Stimulated activated CD4-positive, alpha-beta T cell treated with anti-CD3 and anti-CD28 coated beads, TNF-alpha, amount 100 ng/mL, for 4 hours (primary cell): Measurements from ENCODE around the gene SYNGAP1.
A peak's percentile ranks its signal among the peaks of the same experiment; 100 is the strongest.

Source experiments
- DNase-seq, 3 experiments: peaks; one replicate each; pipeline ENCODE4 v3.0.0-alpha.2; 2020; ENCODE audit warnings: low read depth in 3 of 3

SYNGAP1 gene

GRCh38 chr6:33421344-33421643, 1.4 kb downstream of the SYNGAP1 start:
- no peak for DNase-seq

GRCh38 chr6:33423777-33424176, 3.9 kb downstream of the SYNGAP1 start:
- no peak for DNase-seq

GRCh38 chr6:33424855-33425667, 5.2 kb downstream of the SYNGAP1 start:
- DNase-seq, result no peak

GRCh38 chr6:33425668-33426577, 6.1 kb downstream of the SYNGAP1 start:
- peak; percentile 65 to 73 (median 71) for DNase-seq

- no peak for DNase-seq
Measured at GRCh38 chr6:33426590-33427511, 7.0 kb downstream of the SYNGAP1 start.

- peak; percentile 49 to 58 (median 57) for DNase-seq
Measured at GRCh38 chr6:33427585-33428223, 7.8 kb downstream of the SYNGAP1 start.

- DNase-seq, result no peak
Measured at GRCh38 chr6:33428224-33428965, 8.5 kb downstream of the SYNGAP1 start.

- no peak for DNase-seq
Measured at GRCh38 chr6:33428966-33429749, 9.3 kb downstream of the SYNGAP1 start.

GRCh38 chr6:33429750-33430052, 9.8 kb downstream of the SYNGAP1 start:
- no peak for DNase-seq

- DNase-seq, result no peak
Measured at GRCh38 chr6:33430334-33430733, 10.5 kb downstream of the SYNGAP1 start.

GRCh38 chr6:33430991-33431879, 11.4 kb downstream of the SYNGAP1 start:
- peak in 2 of 3 experiments; percentile 53 to 62 for DNase-seq

- DNase-seq, result no peak
Measured at GRCh38 chr6:33431880-33432541, 12.1 kb downstream of the SYNGAP1 start.

GRCh38 chr6:33432546-33432945, 12.7 kb downstream of the SYNGAP1 start:
- DNase-seq, result no peak

GRCh38 chr6:33433001-33433543, 13.2 kb downstream of the SYNGAP1 start:
- DNase-seq, result no peak

GRCh38 chr6:33433544-33434191, 13.8 kb downstream of the SYNGAP1 start:
- no peak for DNase-seq

GRCh38 chr6:33434961-33435360, 15.1 kb downstream of the SYNGAP1 start:
- DNase-seq, result no peak

GRCh38 chr6:33437666-33438065, 17.8 kb downstream of the SYNGAP1 start:
- no peak for DNase-seq
